ENCODE measurements around the gene CBLC. TPM values are rescaled to one million over a fixed set of nuclear protein-coding genes. Genes with fewer than 3 reads are reported as not detected.
A peak's percentile ranks its signal among the peaks of the same experiment; 100 is the strongest.
"Not testable (repeated sequence)": the region's sequence is repeated elsewhere in the genome, so short reads cannot be mapped to it uniquely, and the experiment has no call there.

CBLC gene
- polyA plus RNA-seq, 1 donor from 2014 or later: not detected

DNA sequence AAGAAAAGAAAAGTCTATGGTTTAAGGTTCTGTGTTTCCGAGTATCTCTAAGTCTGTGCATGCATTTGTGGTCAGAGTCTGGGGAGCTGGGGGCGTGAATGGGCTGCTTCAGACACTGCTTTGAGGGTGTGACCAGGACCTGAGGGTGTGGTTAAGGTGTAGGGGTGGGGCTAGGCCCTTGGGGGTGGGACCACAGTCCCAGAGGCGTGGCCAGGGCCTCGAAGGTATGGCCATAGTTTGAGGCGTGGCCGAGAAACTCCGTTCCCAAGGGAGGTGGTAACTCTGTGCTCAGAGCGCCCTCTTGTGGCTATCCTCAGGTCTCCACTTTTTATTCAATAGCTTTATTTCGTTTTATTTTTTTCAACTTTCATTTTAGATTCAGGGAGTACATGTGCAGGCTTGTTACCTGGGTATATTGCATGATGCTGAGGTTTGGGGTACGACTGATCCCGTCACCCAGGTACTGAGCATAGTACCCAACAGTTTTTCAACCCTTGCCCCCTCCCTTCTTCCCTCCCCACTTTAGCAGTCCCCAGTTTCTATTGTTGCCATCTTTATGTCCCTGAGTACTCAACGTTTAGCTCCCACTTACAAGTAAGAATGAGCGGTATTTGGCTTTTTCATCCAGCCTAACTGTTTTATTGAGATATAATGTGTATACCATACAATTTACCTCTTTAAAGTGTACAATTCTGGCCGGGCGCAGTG lies 7.0 kb upstream of the CBLC start:
- H3K4me2 ChIP-seq (ENCODE audit: low read length): no peak overlapping the region
- H3F3A ChIP-seq (ENCODE audit: insufficient read depth, low read length, poor library complexity, severe bottlenecking): no peaks in the 10 kb centered on the region
- H3K27me3 ChIP-seq (ENCODE audit: insufficient read depth, low read depth, low read length): no peaks in the 10 kb centered on the region
- no peak overlapping the region for H2AFZ ChIP-seq (ENCODE audit: low read depth, low read length)
- no peaks in the 10 kb centered on the region for H3K9me2 ChIP-seq (ENCODE audit: insufficient read depth, low read length)
- TF ChIP-seq CTCF (IDR thresholded peaks at IDR 0.05; ENCODE audit: poor library complexity, severe bottlenecking) (peak; percentile 43), EP300 (conservative IDR thresholded peaks at IDR 0.05; ENCODE audit: poor library complexity, severe bottlenecking) (no peak), POLR2AphosphoS5 (IDR thresholded peaks at IDR 0.05) (no peak), RAD21 (conservative IDR thresholded peaks at IDR 0.05) (peak; percentile 27), MXI1 (conservative IDR thresholded peaks at IDR 0.05; ENCODE audit: poor library complexity, severe bottlenecking) (no peak), TAF1 (IDR thresholded peaks at IDR 0.05; ENCODE audit: low read depth) (no peak), SMC3 (conservative IDR thresholded peaks at IDR 0.05; ENCODE audit: poor library complexity) (peak; percentile 31), EZH2 (IDR thresholded peaks at IDR 0.05; ENCODE audit: borderline replicate concordance, insufficient read depth, low read length, poor library complexity, severe bottlenecking) (no peak)
- TF ChIP-seq, protein P1, sequence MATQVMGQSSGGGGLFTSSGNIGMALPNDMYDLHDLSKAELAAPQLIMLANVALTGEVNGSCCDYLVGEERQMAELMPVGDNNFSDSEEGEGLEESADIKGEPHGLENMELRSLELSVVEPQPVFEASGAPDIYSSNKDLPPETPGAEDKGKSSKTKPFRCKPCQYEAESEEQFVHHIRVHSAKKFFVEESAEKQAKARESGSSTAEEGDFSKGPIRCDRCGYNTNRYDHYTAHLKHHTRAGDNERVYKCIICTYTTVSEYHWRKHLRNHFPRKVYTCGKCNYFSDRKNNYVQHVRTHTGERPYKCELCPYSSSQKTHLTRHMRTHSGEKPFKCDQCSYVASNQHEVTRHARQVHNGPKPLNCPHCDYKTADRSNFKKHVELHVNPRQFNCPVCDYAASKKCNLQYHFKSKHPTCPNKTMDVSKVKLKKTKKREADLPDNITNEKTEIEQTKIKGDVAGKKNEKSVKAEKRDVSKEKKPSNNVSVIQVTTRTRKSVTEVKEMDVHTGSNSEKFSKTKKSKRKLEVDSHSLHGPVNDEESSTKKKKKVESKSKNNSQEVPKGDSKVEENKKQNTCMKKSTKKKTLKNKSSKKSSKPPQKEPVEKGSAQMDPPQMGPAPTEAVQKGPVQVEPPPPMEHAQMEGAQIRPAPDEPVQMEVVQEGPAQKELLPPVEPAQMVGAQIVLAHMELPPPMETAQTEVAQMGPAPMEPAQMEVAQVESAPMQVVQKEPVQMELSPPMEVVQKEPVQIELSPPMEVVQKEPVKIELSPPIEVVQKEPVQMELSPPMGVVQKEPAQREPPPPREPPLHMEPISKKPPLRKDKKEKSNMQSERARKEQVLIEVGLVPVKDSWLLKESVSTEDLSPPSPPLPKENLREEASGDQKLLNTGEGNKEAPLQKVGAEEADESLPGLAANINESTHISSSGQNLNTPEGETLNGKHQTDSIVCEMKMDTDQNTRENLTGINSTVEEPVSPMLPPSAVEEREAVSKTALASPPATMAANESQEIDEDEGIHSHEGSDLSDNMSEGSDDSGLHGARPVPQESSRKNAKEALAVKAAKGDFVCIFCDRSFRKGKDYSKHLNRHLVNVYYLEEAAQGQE (IDR thresholded peaks at IDR 0.05; ENCODE audit: borderline replicate concordance): no peak
- H3K27ac ChIP-seq (ENCODE audit: low read length): no peak overlapping the region
- no peaks in the 10 kb centered on the region for H4K20me1 ChIP-seq (ENCODE audit: insufficient read depth)
- H3K9me3 ChIP-seq (ENCODE audit: low read length): no peaks in the 10 kb centered on the region
- no peak overlapping the region for H3K4me3 ChIP-seq (ENCODE audit: low read length)
- H3K36me3 ChIP-seq (ENCODE audit: insufficient read depth, low read length): no peaks in the 10 kb centered on the region
- no peaks in the 10 kb centered on the region for H3K79me2 ChIP-seq (replicated peaks; ENCODE audit: insufficient read depth, low read length)
- H3K9ac ChIP-seq (ENCODE audit: low read length): no peak overlapping the region

GRCh38 chr19:44772144-44772543 lies 5.5 kb upstream of the CBLC start:
- not testable (repeated sequence) for H3K9ac ChIP-seq (ENCODE audit: low read length); H3K27me3 ChIP-seq (ENCODE audit: insufficient read depth, low read depth, low read length); H3K4me3 ChIP-seq (ENCODE audit: low read length); H3K9me2 ChIP-seq (ENCODE audit: insufficient read depth, low read length); H3K9me3 ChIP-seq (ENCODE audit: low read length); H3K79me2 ChIP-seq (replicated peaks; ENCODE audit: insufficient read depth, low read length); H4K20me1 ChIP-seq (ENCODE audit: insufficient read depth); H3F3A ChIP-seq (ENCODE audit: insufficient read depth, low read length, poor library complexity, severe bottlenecking); H3K27ac ChIP-seq (ENCODE audit: low read length); H3K36me3 ChIP-seq (ENCODE audit: insufficient read depth, low read length); H2AFZ ChIP-seq (ENCODE audit: low read depth, low read length); H3K4me2 ChIP-seq (ENCODE audit: low read length)

Data from neural cell (in vitro differentiated cells).